ENCODE results near the gene ZNF394. TPM values are rescaled to one million over a fixed set of nuclear protein-coding genes. Genes with fewer than 3 reads are reported as not detected.

ZNF394 gene
- total and polyA plus RNA-seq, 9 of the 15 experiments (the other 6 are each of a cell fraction or from before 2014, with no cell fraction given) = 2.9 to 32.2 (median 24.2) TPM

GRCh38 chr7:99499721-99500636, at the start of gene ZNF394 (continued):
- TF ChIP-seq, protein P1, sequence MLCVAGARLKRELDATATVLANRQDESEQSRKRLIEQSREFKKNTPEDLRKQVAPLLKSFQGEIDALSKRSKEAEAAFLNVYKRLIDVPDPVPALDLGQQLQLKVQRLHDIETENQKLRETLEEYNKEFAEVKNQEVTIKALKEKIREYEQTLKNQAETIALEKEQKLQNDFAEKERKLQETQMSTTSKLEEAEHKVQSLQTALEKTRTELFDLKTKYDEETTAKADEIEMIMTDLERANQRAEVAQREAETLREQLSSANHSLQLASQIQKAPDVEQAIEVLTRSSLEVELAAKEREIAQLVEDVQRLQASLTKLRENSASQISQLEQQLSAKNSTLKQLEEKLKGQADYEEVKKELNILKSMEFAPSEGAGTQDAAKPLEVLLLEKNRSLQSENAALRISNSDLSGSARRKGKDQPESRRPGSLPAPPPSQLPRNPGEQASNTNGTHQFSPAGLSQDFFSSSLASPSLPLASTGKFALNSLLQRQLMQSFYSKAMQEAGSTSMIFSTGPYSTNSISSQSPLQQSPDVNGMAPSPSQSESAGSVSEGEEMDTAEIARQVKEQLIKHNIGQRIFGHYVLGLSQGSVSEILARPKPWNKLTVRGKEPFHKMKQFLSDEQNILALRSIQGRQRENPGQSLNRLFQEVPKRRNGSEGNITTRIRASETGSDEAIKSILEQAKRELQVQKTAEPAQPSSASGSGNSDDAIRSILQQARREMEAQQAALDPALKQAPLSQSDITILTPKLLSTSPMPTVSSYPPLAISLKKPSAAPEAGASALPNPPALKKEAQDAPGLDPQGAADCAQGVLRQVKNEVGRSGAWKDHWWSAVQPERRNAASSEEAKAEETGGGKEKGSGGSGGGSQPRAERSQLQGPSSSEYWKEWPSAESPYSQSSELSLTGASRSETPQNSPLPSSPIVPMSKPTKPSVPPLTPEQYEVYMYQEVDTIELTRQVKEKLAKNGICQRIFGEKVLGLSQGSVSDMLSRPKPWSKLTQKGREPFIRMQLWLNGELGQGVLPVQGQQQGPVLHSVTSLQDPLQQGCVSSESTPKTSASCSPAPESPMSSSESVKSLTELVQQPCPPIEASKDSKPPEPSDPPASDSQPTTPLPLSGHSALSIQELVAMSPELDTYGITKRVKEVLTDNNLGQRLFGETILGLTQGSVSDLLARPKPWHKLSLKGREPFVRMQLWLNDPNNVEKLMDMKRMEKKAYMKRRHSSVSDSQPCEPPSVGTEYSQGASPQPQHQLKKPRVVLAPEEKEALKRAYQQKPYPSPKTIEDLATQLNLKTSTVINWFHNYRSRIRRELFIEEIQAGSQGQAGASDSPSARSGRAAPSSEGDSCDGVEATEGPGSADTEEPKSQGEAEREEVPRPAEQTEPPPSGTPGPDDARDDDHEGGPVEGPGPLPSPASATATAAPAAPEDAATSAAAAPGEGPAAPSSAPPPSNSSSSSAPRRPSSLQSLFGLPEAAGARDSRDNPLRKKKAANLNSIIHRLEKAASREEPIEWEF (CRISPR knock-in tag; IDR thresholded peaks at IDR 0.05) = no peak
- no peak for TF ChIP-seq ZSCAN32 (CRISPR knock-in tag; IDR thresholded peaks at IDR 0.05)
- TF ChIP-seq ATF7 (IDR thresholded peaks at IDR 0.05) = peak; percentile 87
- no peak for TF ChIP-seq ETS2 (tag; IDR thresholded peaks at IDR 0.05; ENCODE audit: borderline replicate concordance, poor library complexity, severe bottlenecking)
- TF ChIP-seq, protein P2, sequence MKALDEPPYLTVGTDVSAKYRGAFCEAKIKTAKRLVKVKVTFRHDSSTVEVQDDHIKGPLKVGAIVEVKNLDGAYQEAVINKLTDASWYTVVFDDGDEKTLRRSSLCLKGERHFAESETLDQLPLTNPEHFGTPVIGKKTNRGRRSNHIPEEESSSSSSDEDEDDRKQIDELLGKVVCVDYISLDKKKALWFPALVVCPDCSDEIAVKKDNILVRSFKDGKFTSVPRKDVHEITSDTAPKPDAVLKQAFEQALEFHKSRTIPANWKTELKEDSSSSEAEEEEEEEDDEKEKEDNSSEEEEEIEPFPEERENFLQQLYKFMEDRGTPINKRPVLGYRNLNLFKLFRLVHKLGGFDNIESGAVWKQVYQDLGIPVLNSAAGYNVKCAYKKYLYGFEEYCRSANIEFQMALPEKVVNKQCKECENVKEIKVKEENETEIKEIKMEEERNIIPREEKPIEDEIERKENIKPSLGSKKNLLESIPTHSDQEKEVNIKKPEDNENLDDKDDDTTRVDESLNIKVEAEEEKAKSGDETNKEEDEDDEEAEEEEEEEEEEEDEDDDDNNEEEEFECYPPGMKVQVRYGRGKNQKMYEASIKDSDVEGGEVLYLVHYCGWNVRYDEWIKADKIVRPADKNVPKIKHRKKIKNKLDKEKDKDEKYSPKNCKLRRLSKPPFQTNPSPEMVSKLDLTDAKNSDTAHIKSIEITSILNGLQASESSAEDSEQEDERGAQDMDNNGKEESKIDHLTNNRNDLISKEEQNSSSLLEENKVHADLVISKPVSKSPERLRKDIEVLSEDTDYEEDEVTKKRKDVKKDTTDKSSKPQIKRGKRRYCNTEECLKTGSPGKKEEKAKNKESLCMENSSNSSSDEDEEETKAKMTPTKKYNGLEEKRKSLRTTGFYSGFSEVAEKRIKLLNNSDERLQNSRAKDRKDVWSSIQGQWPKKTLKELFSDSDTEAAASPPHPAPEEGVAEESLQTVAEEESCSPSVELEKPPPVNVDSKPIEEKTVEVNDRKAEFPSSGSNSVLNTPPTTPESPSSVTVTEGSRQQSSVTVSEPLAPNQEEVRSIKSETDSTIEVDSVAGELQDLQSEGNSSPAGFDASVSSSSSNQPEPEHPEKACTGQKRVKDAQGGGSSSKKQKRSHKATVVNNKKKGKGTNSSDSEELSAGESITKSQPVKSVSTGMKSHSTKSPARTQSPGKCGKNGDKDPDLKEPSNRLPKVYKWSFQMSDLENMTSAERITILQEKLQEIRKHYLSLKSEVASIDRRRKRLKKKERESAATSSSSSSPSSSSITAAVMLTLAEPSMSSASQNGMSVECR (CRISPR knock-in tag; IDR thresholded peaks at IDR 0.05) = no peak; the same call in 1 of the 2 replicates
- TF ChIP-seq BRD4 (IDR thresholded peaks at IDR 0.05) = 0 out of 2 replicates have a peak, but pooled peaks have one; percentile 89
- no peak for TF ChIP-seq U2AF1 (optimal IDR thresholded peaks at IDR 0.05; ENCODE audit: low read depth, low read length)
- no peak for TF ChIP-seq KDM1A (IDR thresholded peaks at IDR 0.05)
- TF ChIP-seq ZNF766 (CRISPR knock-in tag; conservative IDR thresholded peaks at IDR 0.05) = peak; percentile 69
- TF ChIP-seq RAD51 (IDR thresholded peaks at IDR 0.05; ENCODE audit: borderline replicate concordance, low read depth) = peak; percentile 41; the same call in 1 of the 2 replicates
- no peak for TF ChIP-seq ZNF780A (CRISPR knock-in tag; IDR thresholded peaks at IDR 0.05)
- TF ChIP-seq, protein P3, sequence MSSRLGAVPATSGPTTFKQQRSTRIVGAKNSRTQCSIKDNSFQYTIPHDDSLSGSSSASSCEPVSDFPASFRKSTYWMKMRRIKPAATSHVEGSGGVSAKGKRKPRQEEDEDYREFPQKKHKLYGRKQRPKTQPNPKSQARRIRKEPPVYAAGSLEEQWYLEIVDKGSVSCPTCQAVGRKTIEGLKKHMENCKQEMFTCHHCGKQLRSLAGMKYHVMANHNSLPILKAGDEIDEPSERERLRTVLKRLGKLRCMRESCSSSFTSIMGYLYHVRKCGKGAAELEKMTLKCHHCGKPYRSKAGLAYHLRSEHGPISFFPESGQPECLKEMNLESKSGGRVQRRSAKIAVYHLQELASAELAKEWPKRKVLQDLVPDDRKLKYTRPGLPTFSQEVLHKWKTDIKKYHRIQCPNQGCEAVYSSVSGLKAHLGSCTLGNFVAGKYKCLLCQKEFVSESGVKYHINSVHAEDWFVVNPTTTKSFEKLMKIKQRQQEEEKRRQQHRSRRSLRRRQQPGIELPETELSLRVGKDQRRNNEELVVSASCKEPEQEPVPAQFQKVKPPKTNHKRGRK (tag; IDR thresholded peaks at IDR 0.05) = no peak
- peak; percentile 94 for TF ChIP-seq PHF8 (IDR thresholded peaks at IDR 0.05; ENCODE audit: borderline replicate concordance, low read length)
- TF ChIP-seq EP300 (IDR thresholded peaks at IDR 0.05; ENCODE audit: low read length) = peak; percentile 50
- TF ChIP-seq CBX8 (IDR thresholded peaks at IDR 0.05; ENCODE audit: borderline replicate concordance, extremely low read depth, low read depth, low read length, poor library complexity, severe bottlenecking) = no peak

All from K562 (cell line).